Lower leg skin (tissue), 3 donors: ENCODE measurements around the gene SMAD1.

ENCODE experiments used
- POLR2A ChIP-seq, 2 donors: fragments of 450-650 bp; IDR thresholded peaks; one replicate each; pipeline ENCODE4 v1.6.1; 2016 to 2017; ENCODE audit warnings: antibody characterized with exemption in 2 of 2, mild to moderate bottlenecking in 1 of 2, moderate library complexity in 1 of 2
- TF ChIP-seq, protein P1 (sequence below), 3 donors: fragments of 450-650 bp; IDR thresholded peaks; one replicate each; pipeline ENCODE4 v1.5.1; 2016; ENCODE audit warnings: antibody characterized with exemption in 3 of 3, mild to moderate bottlenecking in 3 of 3, moderate library complexity in 2 of 3

DNA sequence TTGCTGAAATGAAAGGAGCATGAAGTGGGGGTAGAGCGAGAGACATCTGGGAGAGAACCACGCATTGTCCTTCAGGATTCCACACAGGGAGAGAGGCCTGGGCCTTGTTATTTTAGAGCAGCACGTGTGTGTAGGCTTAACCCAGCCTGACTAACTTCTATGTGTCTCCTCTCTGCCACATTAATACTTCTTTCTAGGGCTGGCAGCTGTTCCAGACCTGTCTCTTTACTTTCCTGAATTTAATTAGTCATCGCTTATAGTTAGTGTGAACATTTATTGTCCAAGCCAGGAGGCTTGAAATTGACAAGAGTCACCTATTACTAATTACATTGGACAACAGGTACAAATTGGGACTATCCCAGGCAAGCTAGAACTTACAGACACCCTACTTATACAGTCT, 51.3 kb downstream of the SMAD1 start:
- TF ChIP-seq, protein P1, sequence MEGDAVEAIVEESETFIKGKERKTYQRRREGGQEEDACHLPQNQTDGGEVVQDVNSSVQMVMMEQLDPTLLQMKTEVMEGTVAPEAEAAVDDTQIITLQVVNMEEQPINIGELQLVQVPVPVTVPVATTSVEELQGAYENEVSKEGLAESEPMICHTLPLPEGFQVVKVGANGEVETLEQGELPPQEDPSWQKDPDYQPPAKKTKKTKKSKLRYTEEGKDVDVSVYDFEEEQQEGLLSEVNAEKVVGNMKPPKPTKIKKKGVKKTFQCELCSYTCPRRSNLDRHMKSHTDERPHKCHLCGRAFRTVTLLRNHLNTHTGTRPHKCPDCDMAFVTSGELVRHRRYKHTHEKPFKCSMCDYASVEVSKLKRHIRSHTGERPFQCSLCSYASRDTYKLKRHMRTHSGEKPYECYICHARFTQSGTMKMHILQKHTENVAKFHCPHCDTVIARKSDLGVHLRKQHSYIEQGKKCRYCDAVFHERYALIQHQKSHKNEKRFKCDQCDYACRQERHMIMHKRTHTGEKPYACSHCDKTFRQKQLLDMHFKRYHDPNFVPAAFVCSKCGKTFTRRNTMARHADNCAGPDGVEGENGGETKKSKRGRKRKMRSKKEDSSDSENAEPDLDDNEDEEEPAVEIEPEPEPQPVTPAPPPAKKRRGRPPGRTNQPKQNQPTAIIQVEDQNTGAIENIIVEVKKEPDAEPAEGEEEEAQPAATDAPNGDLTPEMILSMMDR (IDR thresholded peaks at IDR 0.05) = no peak
- TF ChIP-seq POLR2A (IDR thresholded peaks at IDR 0.05) = no peak
